SK-N-SH treated with all-trans-retinoic acid at 6 μM for 48 hours (cell line): ENCODE measurements around the gene DHRS1.

ENCODE experiments used
- CSDC2 ChIP-seq: fragments of 250-450 bp; sonication (Bioruptor Pico); IDR thresholded peaks from 2 replicates; pipeline ENCODE4 v1.5.0; 2020; ENCODE audit warnings: mild to moderate bottlenecking, moderate library complexity
- RARB ChIP-seq: fragments of 250-450 bp; sonication (Bioruptor Pico); IDR thresholded peaks from 2 replicates; pipeline ENCODE4 v1.8.0; 2021; ENCODE audit warnings: mild to moderate bottlenecking, moderate library complexity

DNA sequence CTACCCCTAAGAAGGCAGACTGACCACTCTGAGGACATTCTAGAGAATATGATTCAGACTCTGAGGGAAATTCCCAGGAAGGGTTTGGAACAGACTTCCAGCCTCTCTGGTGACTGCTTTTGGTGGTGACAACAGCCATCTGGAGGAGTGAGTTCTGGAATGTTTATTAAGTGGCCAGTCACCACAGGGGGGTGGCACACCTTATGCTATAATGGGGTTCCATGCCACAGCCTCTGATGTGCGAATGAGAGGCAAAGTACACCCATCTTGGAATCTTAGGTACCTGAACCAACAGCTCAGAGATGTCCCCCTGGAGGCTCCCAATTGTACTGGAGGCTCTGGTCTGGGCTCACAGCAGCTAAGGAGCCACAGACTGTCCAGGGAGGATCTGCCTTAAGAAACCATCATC lies 47.7 kb downstream of the DHRS1 start:
- TF ChIP-seq RARB (CRISPR knock-in tag): no peak
- TF ChIP-seq CSDC2 (CRISPR knock-in tag): no peak
